ENCODE measurements around the gene SMIM22. TPM values are rescaled to one million over a fixed set of nuclear protein-coding genes. Genes with fewer than 3 reads are reported as not detected.

SMIM22 gene
- total RNA-seq, 4 donors from 2014 or later = 90.0 to 306 (median 238) TPM

DNA sequence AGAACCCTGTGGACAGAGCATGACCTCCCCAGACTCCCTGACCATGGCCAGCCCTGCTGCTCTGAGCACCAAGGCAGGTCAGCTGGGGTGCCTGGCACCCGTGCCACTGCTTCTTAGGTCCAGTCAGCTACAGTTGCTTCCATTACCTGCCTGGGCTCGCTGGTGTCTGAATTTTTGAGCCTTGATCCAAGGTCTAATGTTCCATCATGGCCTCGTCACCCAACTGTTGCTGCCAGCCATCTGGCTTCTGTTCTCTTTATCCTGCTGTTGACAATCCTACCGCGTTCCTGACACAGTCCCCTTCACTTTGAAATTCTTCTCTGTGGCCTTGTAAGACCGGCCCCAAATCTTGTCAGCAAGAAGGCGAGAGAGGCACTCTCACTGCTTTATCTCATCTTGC is 35.2 kb downstream of the SMIM22 start:
- Histone ChIP-seq H3K27me3 (no peaks in the 10 kb centered on the region), H3K27ac (no peak overlapping the region), H3K9me3 (no peaks in the 10 kb centered on the region), H3K4me3 (no peak overlapping the region), H3K36me3 (peaks cover 0 to 82% (median 0%) of the 10 kb centered on the region in 3 donors), H3K4me1 (peaks cover 0 to 9% (median 3%) of the 10 kb centered on the region in 4 donors)
- TF ChIP-seq POLR2A (IDR thresholded peaks at IDR 0.05) = no peak
- TF ChIP-seq, protein P1, sequence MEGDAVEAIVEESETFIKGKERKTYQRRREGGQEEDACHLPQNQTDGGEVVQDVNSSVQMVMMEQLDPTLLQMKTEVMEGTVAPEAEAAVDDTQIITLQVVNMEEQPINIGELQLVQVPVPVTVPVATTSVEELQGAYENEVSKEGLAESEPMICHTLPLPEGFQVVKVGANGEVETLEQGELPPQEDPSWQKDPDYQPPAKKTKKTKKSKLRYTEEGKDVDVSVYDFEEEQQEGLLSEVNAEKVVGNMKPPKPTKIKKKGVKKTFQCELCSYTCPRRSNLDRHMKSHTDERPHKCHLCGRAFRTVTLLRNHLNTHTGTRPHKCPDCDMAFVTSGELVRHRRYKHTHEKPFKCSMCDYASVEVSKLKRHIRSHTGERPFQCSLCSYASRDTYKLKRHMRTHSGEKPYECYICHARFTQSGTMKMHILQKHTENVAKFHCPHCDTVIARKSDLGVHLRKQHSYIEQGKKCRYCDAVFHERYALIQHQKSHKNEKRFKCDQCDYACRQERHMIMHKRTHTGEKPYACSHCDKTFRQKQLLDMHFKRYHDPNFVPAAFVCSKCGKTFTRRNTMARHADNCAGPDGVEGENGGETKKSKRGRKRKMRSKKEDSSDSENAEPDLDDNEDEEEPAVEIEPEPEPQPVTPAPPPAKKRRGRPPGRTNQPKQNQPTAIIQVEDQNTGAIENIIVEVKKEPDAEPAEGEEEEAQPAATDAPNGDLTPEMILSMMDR (IDR thresholded peaks at IDR 0.05) = no peak
- no peak for DNase-seq

DNA sequence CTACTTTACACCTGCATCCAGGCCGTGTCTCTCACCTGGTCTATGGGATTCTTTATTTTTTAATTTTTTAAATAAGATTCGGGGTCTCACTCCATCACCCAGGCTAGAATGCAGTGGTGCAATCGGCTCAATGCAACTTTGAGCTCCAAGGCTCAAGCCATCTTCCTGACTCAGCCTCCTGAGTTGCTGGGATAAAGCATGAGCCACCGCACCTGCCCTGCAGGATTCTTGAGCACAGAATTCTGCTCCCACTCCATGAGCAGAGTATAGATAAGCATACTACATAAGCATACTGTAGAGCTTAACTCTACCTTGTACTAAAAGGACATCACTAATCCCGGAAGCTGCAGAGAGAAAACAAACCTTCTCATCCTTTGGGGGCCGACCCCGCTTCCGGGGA is 36.4 kb downstream of the SMIM22 start:
- TF ChIP-seq, protein P1 (IDR thresholded peaks at IDR 0.05) = no peak
- no peak for TF ChIP-seq POLR2A (IDR thresholded peaks at IDR 0.05)
- peaks cover 0 to 9% (median 3%) of the 10 kb centered on the region in 4 donors for H3K4me1 ChIP-seq
- peaks cover 0 to 81% (median 0%) of the 10 kb centered on the region in 3 donors for H3K36me3 ChIP-seq
- DNase-seq = no peak
- no peak overlapping the region for H3K4me3 ChIP-seq
- no peaks in the 10 kb centered on the region for H3K27me3 ChIP-seq
- H3K9me3 ChIP-seq = no peaks in the 10 kb centered on the region
- H3K27ac ChIP-seq = no peak overlapping the region

DNA sequence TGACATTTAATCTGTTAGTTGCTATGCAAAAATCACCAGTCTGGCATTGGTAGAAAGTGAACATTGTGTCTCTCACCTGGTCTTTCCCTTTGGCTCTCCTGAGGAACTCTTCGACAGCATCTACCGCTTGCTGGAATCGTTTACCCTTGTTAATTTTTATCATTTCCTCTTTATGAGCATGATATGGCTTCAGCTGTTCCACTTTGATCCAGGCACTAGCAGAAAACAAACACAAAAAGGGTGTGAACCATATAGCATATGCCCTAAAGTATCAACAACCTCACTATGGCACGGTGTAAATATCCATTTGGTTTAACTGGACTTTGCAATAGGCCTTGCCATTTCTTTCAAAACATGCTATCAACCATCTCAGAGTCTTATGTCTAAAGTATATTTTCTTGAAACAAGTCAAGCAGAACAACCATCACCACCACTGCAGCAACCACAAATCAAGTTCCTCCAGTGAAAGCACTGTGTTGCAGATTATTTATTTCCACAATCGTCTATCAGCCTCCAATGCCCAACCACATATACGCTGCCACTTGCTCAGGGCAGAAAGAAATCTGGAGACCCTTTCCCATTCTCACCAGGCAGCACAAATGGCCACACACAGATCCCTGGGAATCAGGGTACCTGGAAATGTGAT is 37.7 kb downstream of the SMIM22 start:
- Histone ChIP-seq H3K27me3 (no peaks in the 10 kb centered on the region), H3K36me3 (peaks cover 0 to 80% (median 0%) of the 10 kb centered on the region in 3 donors), H3K4me3 (no peak overlapping the region), H3K9me3 (no peaks in the 10 kb centered on the region), H3K27ac (no peak overlapping the region), H3K4me1 (peaks cover 0 to 9% (median 3%) of the 10 kb centered on the region in 4 donors)
- DNase-seq = no peak
- TF ChIP-seq POLR2A (IDR thresholded peaks at IDR 0.05) = no peak
- TF ChIP-seq, protein P1 (IDR thresholded peaks at IDR 0.05) = no peak

DNA sequence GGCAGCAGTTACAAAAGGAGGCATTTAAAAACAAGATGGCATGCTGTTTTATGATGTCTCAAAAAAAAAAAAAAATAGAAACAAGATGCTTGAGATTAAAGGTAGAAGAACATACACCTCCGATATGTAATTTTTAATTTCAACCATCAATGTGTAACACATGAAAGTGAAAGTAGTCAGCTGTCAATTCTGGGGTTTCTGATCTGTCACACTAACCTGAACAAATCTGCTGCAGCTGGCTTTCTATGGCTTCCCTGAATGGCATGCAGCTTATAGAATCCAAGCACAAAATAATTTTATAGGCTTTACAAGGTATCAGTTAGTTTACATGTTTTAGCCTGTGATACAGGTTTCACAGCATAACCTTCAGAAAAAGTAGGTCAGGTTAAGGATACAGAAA is 38.4 kb downstream of the SMIM22 start:
- H3K4me3 ChIP-seq = no peak overlapping the region
- no peak overlapping the region for H3K27ac ChIP-seq
- no peaks in the 10 kb centered on the region for H3K27me3 ChIP-seq
- H3K9me3 ChIP-seq = no peaks in the 10 kb centered on the region
- peak in 1 of 3 donors; percentile 13 for DNase-seq
- peaks cover 0 to 9% (median 3%) of the 10 kb centered on the region in 4 donors for H3K4me1 ChIP-seq
- TF ChIP-seq, protein P1 (IDR thresholded peaks at IDR 0.05) = no peak
- no peak for TF ChIP-seq POLR2A (IDR thresholded peaks at IDR 0.05)
- peaks cover 0 to 79% (median 0%) of the 10 kb centered on the region in 3 donors for H3K36me3 ChIP-seq

DNA sequence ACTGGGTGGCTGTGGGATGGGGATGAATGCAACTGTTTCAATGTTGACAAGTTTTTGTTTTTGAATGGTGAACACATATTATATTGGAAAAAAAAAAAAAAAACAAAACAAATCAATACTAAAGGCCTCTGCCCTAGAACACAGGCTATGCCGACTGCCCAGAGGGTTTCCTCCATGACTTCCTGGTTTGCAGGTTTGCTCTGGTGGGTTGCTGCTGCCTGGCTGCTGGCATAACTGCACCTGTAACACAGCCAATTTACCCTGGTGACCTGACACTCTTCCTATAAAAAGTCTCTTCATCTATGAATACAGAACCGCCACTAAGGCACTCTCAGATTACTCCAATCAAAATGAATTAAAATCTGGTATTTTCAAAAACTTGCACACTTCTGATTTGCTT is 41.6 kb downstream of the SMIM22 start:
- TF ChIP-seq, protein P1 (IDR thresholded peaks at IDR 0.05) = no peak
- no peak for TF ChIP-seq POLR2A (IDR thresholded peaks at IDR 0.05)
- no peak overlapping the region for H3K27ac ChIP-seq
- H3K4me3 ChIP-seq = no peak overlapping the region
- peaks cover 0 to 78% (median 0%) of the 10 kb centered on the region in 3 donors for H3K36me3 ChIP-seq
- no peaks in the 10 kb centered on the region for H3K27me3 ChIP-seq
- no peaks in the 10 kb centered on the region for H3K9me3 ChIP-seq
- DNase-seq = no peak
- H3K4me1 ChIP-seq = peaks cover 0 to 9% (median 3%) of the 10 kb centered on the region in 4 donors

Data from Peyer's patch (tissue), 4 donors.